ENCODE measurements around the gene KIR2DL4.
"Not testable (repeated sequence)": the region's sequence is repeated elsewhere in the genome, so short reads cannot be mapped to it uniquely, and the experiment has no call there.

KIR2DL4 gene

GRCh38 chr19:54803410-54803809 is at the start of gene KIR2DL4:
Gene KIR2DL4 (plus strand): TSS chr19:54803610. CDS start chr19:54803652, 42 bp downstream.
- no peak for DNase-seq
- in situ Hi-C loops (cut with HindIII; ENCODE audit: low pct_ligation_motif_present, low pct_unique_long_range_greater_than_20kb, low sequenced_read_pairs) = no loop called here

DNA sequence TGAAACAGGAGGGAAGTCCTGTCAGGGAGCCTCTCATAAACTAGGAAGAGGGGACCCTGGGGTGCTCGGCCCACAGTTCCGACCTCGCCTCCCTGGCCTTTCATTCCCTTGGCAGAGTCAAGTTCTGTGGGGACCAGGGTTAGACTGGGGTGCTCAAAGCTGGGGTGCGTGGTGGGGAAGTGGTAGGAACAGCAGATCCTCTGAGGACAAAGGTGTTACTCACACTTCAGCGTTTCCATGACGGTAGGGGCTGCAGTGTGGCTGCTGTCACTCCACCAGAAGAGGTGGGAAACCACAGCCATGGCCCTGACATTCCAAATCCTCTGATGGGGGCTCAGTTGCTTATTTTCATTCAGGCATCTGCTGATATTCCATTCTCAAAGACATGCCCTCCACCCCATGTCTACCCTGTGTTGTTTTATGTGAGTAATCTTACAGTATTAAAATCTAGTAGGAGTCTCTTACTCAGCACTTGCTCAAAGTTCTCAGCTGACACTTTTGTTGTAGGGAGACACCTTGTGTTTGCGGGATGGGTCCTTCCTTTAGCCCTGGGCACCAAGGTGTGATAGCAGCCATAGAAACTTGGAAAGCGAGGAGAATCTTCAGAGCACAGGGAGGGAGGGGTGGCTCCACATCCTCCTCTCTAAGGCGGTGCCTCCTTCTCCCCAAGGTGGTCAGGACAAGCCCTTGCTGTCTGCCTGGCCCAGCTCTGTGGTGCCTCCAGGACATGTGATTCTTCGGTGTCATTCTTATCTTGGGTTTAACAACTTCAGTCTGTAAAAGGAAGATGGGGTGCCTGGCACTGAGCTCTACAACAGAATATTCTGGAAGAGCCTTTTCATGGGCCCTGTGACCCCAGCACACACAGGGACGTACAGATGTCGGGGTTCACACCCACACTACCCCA is 47.0 kb upstream of the KIR2DL4 start:
- in situ Hi-C loops (cut with HindIII; ENCODE audit: low pct_ligation_motif_present, low pct_unique_long_range_greater_than_20kb, low sequenced_read_pairs); DNase-seq: not testable (repeated sequence)

GRCh38 chr19:54758577-54758976 is 44.8 kb upstream of the KIR2DL4 start:
- DNase-seq; in situ Hi-C loops (cut with HindIII; ENCODE audit: low pct_ligation_motif_present, low pct_unique_long_range_greater_than_20kb, low sequenced_read_pairs): not testable (repeated sequence)

DNA sequence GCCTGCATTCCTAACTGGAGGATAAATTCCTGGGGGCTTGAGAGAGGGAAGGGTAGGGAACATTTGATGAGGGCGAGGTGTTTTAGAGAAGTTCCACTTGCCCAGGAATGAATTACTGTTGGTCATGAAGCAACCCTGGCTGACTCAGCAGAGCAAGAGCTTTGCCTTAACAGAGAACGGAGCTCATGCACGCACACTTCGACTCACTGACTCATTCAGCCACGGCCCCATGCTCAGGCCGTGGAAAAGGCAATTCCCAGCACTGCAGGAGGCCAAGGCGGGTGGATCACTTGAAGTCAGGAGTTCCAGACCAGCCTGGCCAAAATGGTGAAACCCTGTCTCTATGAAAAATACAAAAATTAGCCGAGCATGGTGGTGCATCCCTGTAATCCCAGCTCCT is 39.2 kb upstream of the KIR2DL4 start:
- DNase-seq; in situ Hi-C loops (cut with HindIII; ENCODE audit: low pct_ligation_motif_present, low pct_unique_long_range_greater_than_20kb, low sequenced_read_pairs): not testable (repeated sequence)

DNA sequence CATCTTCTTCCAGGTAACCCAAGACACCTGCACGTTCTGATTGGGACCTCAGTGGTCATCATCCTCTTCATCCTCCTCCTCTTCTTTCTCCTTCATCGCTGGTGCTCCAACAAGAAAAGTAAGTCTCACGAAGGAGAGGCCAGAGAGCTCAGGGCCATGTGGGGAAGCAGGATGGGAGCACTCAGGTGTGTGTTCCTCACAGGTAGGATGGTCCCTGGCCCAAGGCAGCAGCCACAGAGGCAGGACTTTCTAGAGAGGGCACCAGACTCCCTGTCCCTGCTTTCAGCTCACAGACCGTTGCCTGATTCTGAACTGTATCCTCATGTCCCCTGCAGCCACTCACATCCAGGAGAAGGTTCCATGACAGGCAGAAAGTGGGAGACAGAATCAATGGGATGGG is 36.9 kb upstream of the KIR2DL4 start:
- in situ Hi-C loops (cut with HindIII; ENCODE audit: low pct_ligation_motif_present, low pct_unique_long_range_greater_than_20kb, low sequenced_read_pairs); DNase-seq: not testable (repeated sequence)

DNA sequence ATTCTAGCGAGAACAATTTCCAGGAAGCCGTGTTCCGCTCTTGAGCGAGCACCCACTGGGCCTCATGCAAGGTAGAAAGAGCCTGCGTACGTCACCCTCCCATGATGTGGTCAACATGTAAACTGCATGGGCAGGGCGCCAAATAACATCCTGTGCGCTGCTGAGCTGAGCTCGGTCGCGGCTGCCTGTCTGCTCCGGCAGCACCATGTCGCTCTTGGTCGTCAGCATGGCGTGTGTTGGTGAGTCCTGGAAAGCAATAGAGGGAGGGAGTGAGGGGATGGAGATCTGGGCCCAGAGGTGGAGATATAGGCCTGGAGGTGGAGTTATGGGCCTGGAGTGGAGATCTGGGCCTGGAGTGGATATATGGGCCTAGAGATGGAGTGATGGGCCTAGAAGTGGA is 33.8 kb upstream of the KIR2DL4 start, which contains the start of gene KIR2DL1:
KIR2DL1 (plus strand) TSS at position 148 of the 400 bp plus-strand sequence; CDS start at position 206, 58 bp downstream.
- DNase-seq; in situ Hi-C loops (cut with HindIII; ENCODE audit: low pct_ligation_motif_present, low pct_unique_long_range_greater_than_20kb, low sequenced_read_pairs): not testable (repeated sequence)

GRCh38 chr19:54770511-54770910 is 32.9 kb upstream of the KIR2DL4 start:
- in situ Hi-C loops (cut with HindIII; ENCODE audit: low pct_ligation_motif_present, low pct_unique_long_range_greater_than_20kb, low sequenced_read_pairs); DNase-seq: not testable (repeated sequence)

GRCh38 chr19:54771018-54771960 is 32.1 kb upstream of the KIR2DL4 start:
- in situ Hi-C loops (cut with HindIII; ENCODE audit: low pct_ligation_motif_present, low pct_unique_long_range_greater_than_20kb, low sequenced_read_pairs); DNase-seq: not testable (repeated sequence)

- DNase-seq = not testable (repeated sequence)
Observed at GRCh38 chr19:54772666-54773065, 30.7 kb upstream of the KIR2DL4 start.

GRCh38 chr19:54775095-54775815 is 28.2 kb upstream of the KIR2DL4 start:
- in situ Hi-C loops (cut with HindIII; ENCODE audit: low pct_ligation_motif_present, low pct_unique_long_range_greater_than_20kb, low sequenced_read_pairs); DNase-seq: not testable (repeated sequence)

More at GRCh38 chr19:54772666-54773065, 30.7 kb upstream of the KIR2DL4 start:
- in situ Hi-C loops (cut with HindIII; ENCODE audit: low pct_ligation_motif_present, low pct_unique_long_range_greater_than_20kb, low sequenced_read_pairs) = not testable (repeated sequence)

DNA sequence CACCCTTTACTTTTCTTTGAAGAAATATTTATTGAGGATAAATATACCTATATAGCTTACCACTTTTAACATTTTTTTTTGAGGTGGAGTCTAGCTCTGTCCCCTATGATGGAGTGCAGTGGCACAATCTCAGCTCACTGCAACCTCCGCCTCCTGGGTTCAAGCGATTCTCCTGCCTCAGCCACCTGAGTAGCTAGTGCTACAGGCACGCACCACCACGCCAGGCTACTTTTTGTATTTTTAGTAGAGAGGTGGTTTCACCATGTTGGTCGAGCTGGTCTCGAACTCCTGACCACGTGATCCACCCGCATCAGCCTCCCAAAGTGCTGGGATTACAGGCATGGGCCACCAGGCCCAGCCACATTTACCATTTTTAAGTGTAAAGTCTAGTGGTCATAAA is 27.6 kb upstream of the KIR2DL4 start:
- DNase-seq; in situ Hi-C loops (cut with HindIII; ENCODE audit: low pct_ligation_motif_present, low pct_unique_long_range_greater_than_20kb, low sequenced_read_pairs): not testable (repeated sequence)

- DNase-seq; in situ Hi-C loops (cut with HindIII; ENCODE audit: low pct_ligation_motif_present, low pct_unique_long_range_greater_than_20kb, low sequenced_read_pairs): not testable (repeated sequence)
Observed at GRCh38 chr19:54777851-54778250, 25.6 kb upstream of the KIR2DL4 start.

- in situ Hi-C loops (cut with HindIII; ENCODE audit: low pct_ligation_motif_present, low pct_unique_long_range_greater_than_20kb, low sequenced_read_pairs); DNase-seq: not testable (repeated sequence)
Observed at GRCh38 chr19:54778896-54779295, 24.5 kb upstream of the KIR2DL4 start.

- in situ Hi-C loops (cut with HindIII; ENCODE audit: low pct_ligation_motif_present, low pct_unique_long_range_greater_than_20kb, low sequenced_read_pairs); DNase-seq: not testable (repeated sequence)
Observed at GRCh38 chr19:54782916-54783315, 20.5 kb upstream of the KIR2DL4 start.

- DNase-seq; in situ Hi-C loops (cut with HindIII; ENCODE audit: low pct_ligation_motif_present, low pct_unique_long_range_greater_than_20kb, low sequenced_read_pairs): not testable (repeated sequence)
Observed at GRCh38 chr19:54786091-54786723, 17.2 kb upstream of the KIR2DL4 start.

DNA sequence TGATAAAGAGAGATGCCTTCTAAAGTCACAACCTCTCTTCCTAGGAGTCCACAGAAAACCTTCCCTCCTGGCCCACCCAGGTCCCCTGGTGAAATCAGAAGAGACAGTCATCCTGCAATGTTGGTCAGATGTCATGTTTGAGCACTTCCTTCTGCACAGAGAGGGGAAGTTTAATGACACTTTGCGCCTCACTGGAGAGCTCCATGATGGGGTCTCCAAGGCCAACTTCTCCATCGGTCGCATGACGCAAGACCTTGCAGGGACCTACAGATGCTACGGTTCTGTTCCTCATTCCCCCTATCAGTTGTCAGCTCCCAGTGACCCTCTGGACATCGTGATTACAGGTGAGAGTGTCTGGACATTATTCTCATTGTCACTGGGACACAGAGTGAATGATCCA is 15.3 kb upstream of the KIR2DL4 start:
- DNase-seq; in situ Hi-C loops (cut with HindIII; ENCODE audit: low pct_ligation_motif_present, low pct_unique_long_range_greater_than_20kb, low sequenced_read_pairs): not testable (repeated sequence)

DNA sequence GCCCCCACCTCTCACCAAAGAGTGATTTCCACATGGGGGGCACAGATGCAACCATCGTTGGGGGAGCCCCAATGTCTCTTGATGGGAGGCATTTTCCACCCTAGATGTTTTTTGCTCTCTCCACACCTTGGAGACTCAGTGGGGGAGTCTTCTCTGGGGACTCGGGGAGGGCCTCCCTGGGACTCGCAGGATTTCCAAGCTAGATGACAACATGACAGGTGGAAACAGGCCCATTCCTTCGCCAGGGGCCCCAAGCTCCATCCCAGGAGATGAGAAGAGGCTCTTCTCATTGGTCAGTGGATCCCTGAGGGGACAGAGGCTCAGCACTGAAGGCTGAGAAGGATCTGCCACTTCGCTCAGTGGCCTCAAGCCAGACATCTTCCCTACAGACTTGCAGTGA is 12.7 kb upstream of the KIR2DL4 start:
- no peak for DNase-seq
- in situ Hi-C loops (cut with HindIII; ENCODE audit: low pct_ligation_motif_present, low pct_unique_long_range_greater_than_20kb, low sequenced_read_pairs) = no loop called here

GRCh38 chr19:54791476-54791875 is 11.9 kb upstream of the KIR2DL4 start:
- no peak for DNase-seq
- in situ Hi-C loops (cut with HindIII; ENCODE audit: low pct_ligation_motif_present, low pct_unique_long_range_greater_than_20kb, low sequenced_read_pairs) = no loop called here

Measured in ACHN (cell line).